ENCODE results near the gene RNF225.
"Not testable (repeated sequence)": the region's sequence is repeated elsewhere in the genome, so short reads cannot be mapped to it uniquely, and the experiment has no call there.

Gene RNF225

DNA sequence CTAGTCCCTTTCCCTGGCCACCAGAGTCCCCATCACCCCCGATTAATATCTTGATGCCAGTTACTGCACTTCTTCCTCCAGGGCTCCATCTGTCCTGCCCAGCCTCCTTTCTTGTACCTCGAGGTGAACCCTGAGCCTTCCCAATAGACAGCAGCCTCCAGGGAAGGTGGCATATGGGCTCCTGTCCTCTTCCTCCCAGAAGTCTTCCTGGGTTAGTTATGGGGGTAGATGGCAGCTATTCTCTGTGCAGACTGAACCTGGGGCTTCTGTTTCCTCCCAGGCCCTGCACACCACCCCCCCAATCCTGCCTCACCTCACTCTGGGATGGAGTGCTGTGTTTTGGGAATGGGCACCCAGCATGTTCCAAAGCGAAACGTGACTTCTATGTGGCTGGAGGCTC is 2.6 kb downstream of the RNF225 start:
- H3K4me3 ChIP-seq (ENCODE audit: low read depth, low read length), result no peak overlapping the region
- TF ChIP-seq CTCF (IDR thresholded peaks at IDR 0.05; ENCODE audit: low read depth, low read length), result no peak
- in situ Hi-C loops (cut with HindIII; ENCODE audit: low sequenced_read_pairs), result no loop called here
- no peak for DNase-seq (ENCODE audit: low read depth, low spot score)

DNA sequence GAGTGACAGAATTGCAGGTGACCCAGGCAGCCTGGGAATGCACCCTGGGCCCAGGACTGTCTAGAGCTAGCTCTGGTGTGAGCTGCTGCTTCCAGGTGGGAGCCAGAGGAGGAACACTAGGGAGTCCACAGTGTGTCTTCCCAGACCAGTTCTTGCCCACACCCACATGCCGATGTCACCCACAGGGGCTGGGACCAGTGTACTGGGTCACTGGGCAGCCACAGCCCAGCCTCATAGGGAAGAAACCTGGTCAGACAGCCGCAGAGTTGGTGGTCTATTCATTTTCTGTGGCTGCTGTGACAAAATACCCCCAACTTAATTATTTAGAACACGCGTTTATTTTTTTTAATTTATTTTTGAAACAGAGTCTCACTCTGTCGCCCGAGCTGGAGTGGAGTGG is 3.1 kb downstream of the RNF225 start:
- no peak overlapping the region for H3K4me3 ChIP-seq (ENCODE audit: low read depth, low read length)
- no peak for TF ChIP-seq CTCF (IDR thresholded peaks at IDR 0.05; ENCODE audit: low read depth, low read length)
- DNase-seq (ENCODE audit: low read depth, low spot score), result no peak
- in situ Hi-C loops (cut with HindIII; ENCODE audit: low sequenced_read_pairs), result no loop called here

GRCh38 chr19:58399903-58400302 is 4.4 kb downstream of the RNF225 start:
- H3K4me3 ChIP-seq (ENCODE audit: low read depth, low read length), result no peak overlapping the region
- in situ Hi-C loops (cut with HindIII; ENCODE audit: low sequenced_read_pairs), result no loop called here
- no peak for TF ChIP-seq CTCF (IDR thresholded peaks at IDR 0.05; ENCODE audit: low read depth, low read length)

DNA sequence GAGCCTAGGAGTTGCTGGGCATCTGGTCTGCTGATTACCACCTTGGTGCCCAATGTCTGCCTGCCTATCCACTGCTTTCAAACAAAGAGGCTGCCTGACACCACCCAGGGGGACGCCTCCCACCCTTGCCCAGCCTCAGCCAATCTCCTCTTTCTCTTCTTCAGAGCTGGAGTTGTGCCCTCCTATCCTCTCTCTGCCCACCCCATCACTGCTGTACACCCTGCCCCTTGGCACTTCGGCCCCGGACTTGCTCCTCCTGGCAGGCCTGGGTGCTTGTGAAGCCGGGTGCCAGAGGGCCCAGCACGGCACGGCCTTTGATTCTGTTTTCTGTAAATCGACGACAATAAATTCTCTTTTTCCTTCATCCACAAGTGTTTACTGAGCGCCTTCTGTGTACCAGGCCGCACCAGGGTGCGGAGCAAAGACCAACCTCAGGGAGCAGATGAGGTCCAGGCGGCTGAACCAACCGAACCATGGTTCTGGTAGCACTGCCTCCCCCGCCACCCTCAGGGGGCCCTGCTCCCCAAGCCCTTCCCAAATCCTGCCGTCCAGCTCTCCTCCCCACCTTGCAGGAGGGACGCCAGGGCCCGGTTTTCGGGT is 5.0 kb downstream of the RNF225 start:
- in situ Hi-C loops (cut with HindIII; ENCODE audit: low sequenced_read_pairs), result no loop called here
- TF ChIP-seq CTCF (IDR thresholded peaks at IDR 0.05; ENCODE audit: low read depth, low read length), result no peak
- DNase-seq (ENCODE audit: low read depth, low spot score), result no peak

More at GRCh38 chr19:58399903-58400302, 4.4 kb downstream of the RNF225 start:
- DNase-seq (ENCODE audit: low read depth, low spot score), result no peak

DNA sequence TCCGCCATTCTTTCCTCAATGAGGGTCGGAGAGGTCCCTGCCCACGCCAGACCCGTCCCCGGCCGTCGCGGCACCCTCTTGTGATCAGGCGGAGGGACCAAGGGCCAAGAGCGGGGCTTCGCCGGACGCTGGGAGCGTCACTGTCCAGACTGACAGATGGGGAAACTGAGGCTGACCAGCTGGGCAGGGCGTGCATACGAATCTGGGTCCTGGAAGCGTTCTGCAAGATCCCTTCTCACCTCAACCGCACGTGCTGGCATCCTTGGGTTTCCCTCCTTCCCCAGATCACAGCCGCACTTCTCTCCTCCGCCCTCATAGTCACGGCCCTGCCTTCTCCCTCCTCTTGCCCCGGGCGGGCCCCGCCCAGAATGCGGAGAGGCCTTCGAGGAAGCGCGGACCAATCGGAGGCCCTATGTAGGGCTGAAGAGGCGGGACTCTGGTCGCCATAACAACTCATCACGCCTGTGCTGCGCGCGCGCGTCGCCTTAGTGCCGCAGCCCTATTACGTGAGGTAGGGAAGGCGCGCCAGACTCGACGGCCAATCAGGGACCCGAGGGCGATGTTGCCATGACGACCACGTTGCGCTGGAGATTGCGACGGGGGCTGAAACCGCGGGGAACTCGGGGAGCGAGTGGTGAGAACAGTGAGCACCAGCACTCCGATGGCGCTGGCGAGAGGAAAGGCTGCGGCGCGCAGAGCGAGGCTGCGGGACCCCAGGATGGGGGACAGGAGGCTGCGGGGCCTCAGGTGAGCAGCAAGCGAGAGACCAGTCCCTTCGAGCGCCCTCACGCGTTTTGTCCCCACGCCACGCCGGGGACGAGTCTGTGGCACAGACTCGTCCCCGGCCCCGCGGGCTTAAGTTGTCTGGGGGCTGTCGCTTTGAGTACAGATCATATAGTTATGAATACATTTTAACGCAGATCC is 5.7 kb downstream of the RNF225 start:
- TF ChIP-seq CTCF (IDR thresholded peaks at IDR 0.05; ENCODE audit: low read depth, low read length), result peak; percentile 2
- in situ Hi-C loops (cut with HindIII; ENCODE audit: low sequenced_read_pairs), result no loop called here
- DNase-seq (ENCODE audit: low read depth, low spot score), result peak; percentile 100
- H3K4me3 ChIP-seq (ENCODE audit: low read depth, low read length), result peak overlapping the region; percentile 69

More for the DNA sequence above, 5.0 kb downstream of the RNF225 start:
- peak overlapping the region; percentile 63 for H3K4me3 ChIP-seq (ENCODE audit: low read depth, low read length)

DNA sequence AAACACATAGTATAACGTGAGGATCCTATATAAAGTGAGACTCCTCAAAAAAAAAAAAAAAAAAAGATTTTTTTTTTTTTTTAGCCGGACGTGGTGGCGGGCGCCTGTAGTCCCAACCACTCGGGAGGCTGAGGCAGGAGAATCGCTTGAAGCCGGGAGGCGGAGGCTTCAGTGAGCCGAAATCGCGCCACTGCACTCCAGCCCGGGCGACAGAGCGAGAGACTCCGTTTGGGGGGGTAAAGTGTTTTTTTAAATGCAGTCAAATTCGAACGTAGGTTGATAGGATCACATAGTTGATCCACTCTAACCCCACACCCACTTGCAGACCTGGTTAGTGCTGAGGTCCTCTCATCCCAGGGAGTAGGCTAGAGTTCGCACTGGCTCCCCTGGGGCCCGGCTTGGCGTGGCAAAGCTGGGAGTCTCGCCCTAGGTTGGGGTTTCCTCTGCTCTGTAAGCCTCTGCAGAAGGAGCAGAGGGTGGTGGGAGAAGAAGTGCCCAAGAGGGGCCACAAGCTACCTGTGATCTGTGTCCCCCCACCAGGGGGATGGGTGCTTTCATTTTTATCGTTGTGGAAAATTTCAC is 6.5 kb downstream of the RNF225 start:
- TF ChIP-seq CTCF (IDR thresholded peaks at IDR 0.05; ENCODE audit: low read depth, low read length), result no peak
- DNase-seq (ENCODE audit: low read depth, low spot score), result no peak
- in situ Hi-C loops (cut with HindIII; ENCODE audit: low sequenced_read_pairs), result no loop called here
- H3K4me3 ChIP-seq (ENCODE audit: low read depth, low read length), result peak overlapping the region; percentile 69

DNA sequence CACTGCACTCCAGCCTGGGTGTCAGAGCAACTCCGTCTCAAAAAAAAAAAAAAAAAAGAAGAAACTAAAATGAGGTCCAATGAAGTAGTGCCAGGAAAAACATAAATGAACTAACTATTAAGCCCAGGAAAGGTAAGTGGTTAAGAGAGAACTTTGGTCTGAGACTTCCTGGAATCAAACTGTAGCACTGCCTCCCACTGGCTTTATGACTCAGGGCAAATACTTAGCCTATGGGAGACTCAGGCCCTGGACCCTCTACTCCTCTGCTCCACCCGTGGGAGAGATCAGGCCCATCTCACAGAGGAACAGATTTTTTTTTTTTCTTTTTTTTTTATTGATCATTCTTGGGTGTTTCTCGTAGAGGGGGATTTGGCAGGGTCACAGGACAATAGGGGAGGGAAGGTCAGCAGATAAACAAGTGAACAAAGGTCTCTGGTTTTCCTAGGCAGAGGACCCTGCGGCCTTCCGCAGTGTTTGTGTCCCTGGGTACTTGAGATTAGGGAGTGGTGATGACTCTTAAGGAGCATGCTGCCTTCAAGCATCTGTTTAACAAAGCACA is 8.5 kb downstream of the RNF225 start:
- H3K4me3 ChIP-seq (ENCODE audit: low read depth, low read length); in situ Hi-C loops (cut with HindIII; ENCODE audit: low sequenced_read_pairs); DNase-seq (ENCODE audit: low read depth, low spot score): not testable (repeated sequence)
